ENCODE results near the gene CASP12.

GRCh38 chr11:104928811-104929210 is 30.6 kb upstream of the CASP12 start:
- no peak for TF ChIP-seq CTCF (IDR thresholded peaks at IDR 0.05)
- TF ChIP-seq POLR2A (IDR thresholded peaks at IDR 0.05): no peak
